ENCODE results near the gene PDE1A.
A peak's percentile ranks its signal among the peaks of the same experiment; 100 is the strongest.
"Not testable (repeated sequence)": the region's sequence is repeated elsewhere in the genome, so short reads cannot be mapped to it uniquely, and the experiment has no call there.

PDE1A gene

DNA sequence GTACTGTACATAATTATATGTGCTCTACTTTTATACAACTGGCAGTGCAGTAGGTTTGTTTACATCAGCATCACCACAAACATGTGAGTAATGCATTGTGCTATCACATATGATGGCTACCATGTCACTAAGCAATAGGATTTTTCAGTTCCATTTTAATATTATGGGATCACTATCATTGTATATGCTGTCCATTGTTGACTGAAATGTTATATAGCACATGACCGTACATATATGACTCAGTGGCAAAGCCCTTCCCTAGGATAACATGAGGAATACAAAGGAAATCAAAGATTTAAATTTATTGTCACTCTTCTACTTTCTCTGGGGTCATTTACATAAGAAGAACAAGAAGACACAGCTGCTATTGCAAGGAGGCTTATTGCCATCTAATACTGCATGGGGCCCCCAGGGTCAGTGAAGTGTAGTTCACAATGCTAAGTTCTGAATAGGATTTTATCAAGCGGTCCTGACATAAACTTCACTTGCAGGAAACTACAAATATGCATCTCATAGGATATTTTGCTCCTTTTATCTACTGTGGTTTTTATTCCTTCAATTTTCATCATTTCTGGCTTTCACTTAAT, 21.8 kb downstream of the PDE1A start:
- no peak for DNase-seq

GRCh38 chr2:182404092-182404491, 22.7 kb downstream of the PDE1A start:
- DNase-seq, result no peak

- DNase-seq, result no peak
These were observed 33.5 kb downstream of the PDE1A start for GRCh38 chr2:182393270-182393760.

- no peak for DNase-seq
These were observed 35.4 kb downstream of the PDE1A start for GRCh38 chr2:182391443-182391842.

DNA sequence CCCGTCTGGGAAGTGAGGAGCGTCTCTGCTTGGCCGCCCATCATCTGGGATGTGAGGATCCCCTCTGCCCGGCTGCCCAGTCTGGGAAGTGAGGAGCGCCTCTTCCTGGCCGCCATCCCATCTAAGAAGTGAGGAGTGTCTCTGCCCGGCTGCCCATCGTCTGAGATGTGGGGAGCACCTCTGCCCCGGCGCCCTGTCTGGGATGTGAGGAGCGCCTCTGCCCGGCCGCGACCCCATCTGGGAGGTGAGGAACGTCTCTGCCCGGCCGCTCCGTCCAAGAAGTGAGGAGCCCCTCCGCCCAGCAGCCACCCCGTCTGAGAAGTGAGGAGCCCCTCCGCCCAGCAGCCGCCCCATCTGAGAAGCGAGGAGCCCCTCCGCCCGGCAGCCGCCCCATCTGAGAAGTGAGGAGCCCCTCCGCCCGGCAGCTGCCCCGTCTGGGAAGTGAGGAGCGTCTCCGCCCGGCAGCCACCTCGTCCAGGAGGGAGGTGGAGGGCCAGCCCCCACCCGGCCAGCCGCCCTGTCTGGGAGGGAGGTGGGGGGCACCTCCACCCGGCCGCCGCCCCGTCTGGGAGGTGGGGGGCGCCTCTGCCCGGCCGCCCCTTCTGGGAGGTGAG, 40.5 kb downstream of the PDE1A start:
- not testable (repeated sequence) for DNase-seq

DNA sequence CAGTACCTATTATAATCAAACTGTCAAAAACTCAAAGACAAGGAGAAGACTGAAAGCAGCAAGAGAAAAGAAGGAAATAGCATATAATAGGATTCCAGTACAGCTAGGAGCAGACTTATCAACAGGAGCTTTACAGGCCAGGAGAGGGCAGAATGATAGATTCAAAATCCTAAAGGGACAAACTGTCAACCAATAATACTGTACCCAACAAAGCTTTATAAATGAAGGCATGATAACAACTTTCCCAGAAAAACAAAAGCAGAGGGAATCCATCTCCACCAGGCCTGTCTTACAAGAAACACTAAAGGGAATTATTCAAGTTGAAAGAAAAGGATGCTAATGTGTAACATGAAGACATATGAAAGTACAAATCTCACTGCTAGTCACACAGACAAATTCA, 42.0 kb downstream of the PDE1A start:
- DNase-seq, result peak; percentile 32

DNA sequence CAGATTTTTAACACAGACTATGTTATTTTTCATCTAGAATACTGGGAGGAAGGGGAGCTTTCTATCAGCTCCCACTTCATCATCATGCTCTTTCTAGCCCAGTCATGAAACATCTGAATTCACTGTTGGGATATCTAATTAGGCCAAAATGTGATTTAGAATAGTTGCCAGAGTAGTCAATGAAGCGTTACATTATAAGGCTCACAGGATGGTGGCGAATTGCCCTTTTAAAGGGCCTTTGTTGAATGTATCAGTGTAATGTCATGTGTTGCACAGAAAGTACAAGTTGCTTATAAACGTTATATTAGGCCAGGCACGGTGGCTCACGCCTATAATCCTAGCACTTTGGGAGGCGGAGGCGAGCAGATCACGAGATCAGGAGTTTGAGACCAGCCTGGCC, 45.6 kb downstream of the PDE1A start:
- DNase-seq, result no peak

DNA sequence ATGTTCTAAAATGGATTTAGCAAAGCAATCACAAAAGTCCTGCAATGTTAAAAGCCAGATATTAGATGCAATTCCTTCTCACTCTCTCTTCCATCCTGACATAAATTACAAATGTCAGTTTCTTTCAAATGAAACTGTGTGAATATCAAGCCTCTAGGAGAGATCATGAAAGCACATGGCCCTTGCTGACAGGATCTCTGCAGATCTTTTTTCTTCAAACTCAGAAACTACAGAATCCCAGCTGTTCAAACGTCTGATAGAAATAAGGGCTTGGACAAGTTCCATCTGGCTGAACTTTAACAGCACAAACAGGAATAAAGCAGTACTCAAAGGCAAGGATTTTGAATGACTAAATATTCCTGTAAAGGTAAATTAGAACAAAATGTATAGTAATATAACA, 47.6 kb downstream of the PDE1A start:
- peak; percentile 44 for DNase-seq

DNA sequence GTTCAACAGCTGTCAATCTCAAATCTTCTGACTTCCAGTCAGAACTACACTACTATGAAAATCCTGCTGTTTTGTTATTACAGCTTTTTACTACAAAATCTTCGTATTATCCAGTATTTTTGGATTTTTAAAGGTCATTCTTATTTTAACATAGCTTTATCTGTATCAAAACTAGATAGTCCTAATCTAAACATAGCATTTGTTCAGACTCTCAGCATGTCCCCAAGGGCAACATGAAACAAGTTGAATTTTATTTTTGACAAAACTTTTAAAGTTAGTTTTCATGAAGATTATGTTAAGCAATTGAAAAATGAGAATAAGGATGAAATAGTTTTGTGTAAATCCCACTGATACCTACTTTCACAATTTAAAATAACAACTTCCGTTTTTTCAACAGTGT, 48.1 kb downstream of the PDE1A start:
- peak; percentile 22 for DNase-seq

- no peak for DNase-seq
These were observed 49.4 kb downstream of the PDE1A start for GRCh38 chr2:182377467-182377866.

- DNase-seq, result no peak
These were observed 51.0 kb downstream of the PDE1A start for GRCh38 chr2:182375862-182376261.

DNA sequence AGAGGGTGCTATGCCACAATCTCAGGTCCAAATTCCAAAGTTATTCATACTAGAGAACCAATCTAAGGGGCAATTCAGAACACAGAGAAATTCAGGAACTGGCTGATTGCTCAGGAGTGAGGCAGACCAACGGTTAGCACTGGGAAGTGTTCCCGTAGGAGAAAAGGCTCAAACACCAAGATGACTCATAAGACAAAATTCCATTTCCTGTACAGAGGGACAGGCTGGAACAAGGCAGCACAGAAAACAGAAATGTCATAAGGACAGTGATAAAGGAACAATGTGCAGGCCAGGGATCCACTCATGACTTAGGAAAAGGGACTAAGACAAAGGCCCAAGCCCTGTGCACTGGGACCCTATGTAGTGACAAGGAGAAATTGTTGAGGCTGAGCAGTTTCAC, 54.2 kb downstream of the PDE1A start:
- peak; percentile 88 for DNase-seq

- no peak for DNase-seq
These were observed 57.8 kb downstream of the PDE1A start for GRCh38 chr2:182368996-182369395.

- no peak for DNase-seq
These were observed 58.4 kb downstream of the PDE1A start for GRCh38 chr2:182368446-182368845.

DNA sequence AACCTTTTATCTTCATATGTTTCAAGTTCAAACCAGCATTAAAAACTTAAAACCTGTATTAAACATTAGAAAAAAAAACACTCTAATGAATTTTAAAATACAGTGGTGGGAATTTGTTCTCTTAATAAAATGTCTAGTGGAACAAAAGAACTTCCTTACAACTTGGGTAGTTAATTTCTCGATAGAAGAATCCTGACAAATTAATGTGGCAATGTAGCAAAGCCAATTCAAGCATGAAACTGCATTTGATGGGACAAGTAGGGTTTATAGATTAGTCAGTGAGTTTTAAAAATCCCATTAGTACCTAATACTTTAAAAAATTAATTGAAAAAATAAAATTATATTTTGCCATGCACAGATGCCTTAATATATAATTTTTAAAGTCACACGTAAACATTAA, 59.4 kb downstream of the PDE1A start:
- DNase-seq, result no peak

GRCh38 chr2:182366628-182367027, 60.2 kb downstream of the PDE1A start:
- DNase-seq, result no peak

DNA sequence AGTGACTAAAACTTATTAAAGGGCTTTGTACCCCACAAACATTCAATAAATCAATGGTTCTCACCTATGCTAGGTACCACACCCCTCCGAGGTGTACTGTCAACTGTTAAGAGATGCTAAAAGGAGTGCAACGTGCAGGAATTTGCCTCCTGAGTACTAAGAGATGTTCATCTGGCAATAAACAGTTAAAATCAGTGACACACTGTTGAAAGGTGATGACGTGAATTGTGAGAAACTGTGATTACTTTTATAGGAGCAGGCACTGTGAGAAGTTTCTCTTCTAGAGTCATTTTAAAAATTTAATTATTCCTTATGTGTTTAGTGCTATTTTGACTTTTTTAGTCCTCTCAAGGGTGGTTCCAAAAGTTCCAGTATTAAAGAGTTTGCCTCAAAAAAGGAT, 61.0 kb downstream of the PDE1A start:
- DNase-seq, result no peak

- no peak for DNase-seq
These were observed 65.4 kb downstream of the PDE1A start for GRCh38 chr2:182361477-182361876.

DNA sequence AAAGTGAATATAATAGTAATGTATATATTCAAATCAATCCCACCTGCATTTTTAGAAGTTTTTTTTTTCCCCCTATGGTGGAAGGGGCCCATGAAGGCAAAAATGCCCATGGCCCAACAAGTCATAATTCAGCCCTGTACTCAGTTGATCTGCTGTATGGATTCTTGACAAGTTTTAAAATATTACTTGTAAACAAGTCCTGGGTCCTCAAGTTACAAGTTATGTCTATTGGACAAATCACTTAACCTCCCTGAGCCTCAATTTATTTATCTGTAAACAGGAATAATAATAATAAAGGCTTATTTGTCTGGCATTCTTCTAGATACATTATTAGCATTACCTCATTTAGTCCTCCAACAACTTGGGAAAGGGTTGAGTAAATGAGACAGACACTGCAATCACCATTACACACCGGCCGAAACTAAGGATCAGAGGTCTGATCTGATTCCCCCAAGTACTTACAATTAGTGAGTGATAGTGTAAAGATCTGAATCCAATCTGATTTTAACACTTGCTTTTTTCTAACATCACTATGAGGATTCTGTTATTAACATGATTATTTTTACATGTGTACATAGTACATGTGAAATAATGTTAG, 66.1 kb downstream of the PDE1A start:
- DNase-seq, result no peak

DNA sequence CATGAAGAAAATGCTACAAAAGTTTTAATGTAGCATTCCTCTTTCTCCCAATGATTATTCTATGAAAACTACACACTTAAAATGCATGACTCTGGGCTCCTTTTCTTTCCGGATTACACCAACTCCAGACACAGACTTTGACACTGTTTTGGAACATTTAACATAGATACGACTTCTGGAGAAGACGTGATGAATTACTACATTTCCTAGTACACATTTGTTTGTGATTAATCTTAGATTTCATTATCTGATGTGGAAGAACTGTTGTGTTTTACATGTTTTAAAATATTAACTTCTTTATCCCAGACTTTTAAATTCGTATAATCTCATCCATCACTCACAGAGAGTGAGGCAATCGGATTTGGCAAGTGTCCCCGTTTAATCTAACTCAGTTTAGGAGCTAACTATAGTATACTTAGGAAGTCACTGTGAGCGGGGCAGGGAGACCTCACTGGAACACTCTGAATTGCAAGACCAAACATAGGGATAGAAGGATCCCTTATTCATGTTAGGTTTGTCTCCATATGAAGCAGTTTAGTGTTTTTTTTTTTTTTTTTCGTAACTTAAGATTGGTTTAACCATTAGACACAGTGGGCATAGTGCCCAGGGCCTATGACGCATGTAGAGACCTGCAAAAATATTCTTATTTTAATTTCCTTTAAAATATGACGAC, 66.7 kb downstream of the PDE1A start:
- DNase-seq, result no peak

DNA sequence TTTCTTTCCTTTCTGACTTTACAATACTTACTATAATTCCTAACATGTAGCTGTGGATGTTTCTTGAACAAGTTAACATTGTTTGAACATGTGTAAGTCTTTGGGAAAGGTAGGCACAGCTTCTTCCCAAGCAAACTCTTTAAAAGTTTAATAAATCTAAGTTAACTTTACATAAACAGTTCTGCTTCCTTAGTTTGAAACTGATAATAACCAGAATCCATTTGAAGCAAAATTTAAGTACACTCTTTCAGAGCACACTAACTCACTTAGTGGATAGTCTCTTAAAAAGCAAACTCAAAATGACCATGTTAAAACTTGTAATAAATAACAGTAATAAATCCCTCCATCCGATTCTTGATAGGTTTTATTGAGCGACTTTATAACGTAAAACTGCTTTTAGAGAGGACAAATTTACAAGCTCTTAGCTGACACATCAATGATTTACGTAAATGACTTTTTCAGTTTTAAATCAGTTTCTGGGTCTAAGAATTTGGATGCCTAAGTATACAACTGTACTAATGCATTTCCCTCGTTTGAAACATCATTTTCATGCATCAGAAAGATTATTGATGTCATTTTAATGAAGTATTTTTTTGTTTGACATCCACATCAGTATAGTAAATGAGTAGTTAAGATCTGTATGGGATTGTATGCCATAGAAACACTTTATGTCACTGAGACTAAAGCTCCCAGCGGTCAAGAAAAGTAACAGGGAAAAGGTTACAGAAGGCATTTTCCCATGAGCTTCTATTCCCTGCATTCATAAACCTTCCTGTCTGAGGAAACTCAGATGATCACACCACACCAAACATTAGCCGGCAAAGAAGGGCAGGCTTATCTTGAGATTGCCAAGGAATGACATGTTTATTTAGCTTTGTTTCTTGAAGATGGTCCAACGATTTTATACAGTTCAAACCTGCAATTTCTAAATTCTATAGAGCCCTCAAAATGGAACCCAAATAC, 67.5 kb downstream of the PDE1A start:
- no peak for DNase-seq

DNA sequence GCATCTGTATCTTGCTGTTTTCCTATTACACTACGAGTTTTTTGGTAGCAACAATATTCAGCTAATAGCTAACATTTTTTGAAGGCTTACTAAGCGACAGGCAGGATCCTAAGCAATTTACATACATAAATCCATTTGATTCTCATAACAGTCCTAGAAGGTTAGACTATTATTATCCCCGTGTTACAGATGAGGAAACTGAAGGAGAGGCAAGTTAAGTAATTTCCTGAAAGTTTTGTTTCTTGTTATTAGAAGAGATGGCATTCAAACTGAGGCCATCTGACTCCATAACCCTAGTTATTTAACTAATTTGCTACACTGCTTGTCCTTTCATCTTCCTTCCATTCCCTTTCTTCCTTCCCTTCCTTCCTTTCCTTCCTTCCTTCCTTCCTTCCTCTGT, 68.2 kb downstream of the PDE1A start:
- no peak for DNase-seq

DNA sequence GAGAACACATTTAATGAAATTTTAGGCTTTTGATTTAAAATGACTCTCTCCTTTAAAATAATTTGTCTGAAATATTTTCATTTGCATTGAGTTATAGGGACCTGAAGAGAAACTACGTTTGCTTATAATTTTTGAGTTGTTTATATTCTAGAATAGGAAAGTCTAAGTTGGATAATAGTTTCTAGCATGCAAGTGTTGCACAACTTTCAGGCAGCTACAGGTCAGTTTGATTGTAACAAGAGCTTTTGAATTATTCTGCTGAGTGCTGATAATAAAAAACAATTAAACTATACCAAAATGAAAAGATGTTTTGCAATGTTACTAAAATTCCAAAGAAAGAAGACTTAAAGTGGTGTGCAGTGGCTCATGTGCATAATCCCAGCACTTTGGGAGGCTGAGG, 71.0 kb downstream of the PDE1A start:
- no peak for DNase-seq
